SKM-1 (cell line): Measurements from ENCODE around the gene CDH5.
A peak's percentile ranks its signal among the peaks of the same experiment; 100 is the strongest.

ENCODE experiments used
- DNase-seq: peaks from one replicate; lab custom pipeline; 2025; ENCODE audit not compliant: unreplicated experiment; lab: John Stamatoyannopoulos, UW

The CDH5 gene

DNA sequence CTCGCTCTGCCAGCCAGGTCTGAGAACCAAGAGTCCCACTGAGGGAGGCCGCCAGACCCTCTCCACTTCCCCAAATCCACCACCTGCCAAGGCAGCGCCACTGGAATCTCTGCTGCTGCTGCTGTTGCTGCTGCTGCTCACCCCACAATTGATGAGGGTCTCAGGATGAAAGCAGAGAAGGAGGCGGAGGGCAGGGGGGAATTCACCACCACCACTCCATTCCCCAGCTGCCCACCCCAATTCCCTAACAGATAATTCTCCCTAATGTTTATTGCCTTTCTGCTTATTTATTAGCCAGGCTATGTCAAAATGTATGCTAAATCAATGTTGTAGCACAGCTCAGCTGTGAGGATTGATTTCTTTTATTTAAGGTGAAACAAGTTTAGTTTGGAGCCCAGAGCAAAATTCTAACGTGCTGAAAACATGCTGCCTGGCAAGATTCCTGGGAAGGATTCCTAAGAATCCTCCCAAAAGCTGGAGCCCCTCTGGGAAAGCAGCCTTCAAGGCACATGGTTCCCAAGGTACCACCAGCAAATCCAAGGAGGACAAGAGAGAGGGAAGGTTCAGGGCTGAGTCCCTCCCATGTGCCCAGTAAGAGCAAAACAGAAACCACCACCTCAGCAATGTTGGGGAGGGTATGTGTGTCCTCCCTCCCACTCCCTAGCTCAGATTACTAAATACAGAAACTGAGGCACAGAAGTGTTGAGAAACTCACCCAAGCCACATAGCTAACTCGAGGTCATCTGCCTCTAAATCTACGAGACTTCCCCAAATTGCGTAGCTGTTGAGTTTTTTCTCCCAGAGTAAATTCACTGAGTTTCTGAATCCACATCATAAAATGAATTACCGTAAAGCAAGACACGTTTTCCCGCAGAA lies 12.2 kb upstream of the CDH5 start:
- no peak for DNase-seq

DNA sequence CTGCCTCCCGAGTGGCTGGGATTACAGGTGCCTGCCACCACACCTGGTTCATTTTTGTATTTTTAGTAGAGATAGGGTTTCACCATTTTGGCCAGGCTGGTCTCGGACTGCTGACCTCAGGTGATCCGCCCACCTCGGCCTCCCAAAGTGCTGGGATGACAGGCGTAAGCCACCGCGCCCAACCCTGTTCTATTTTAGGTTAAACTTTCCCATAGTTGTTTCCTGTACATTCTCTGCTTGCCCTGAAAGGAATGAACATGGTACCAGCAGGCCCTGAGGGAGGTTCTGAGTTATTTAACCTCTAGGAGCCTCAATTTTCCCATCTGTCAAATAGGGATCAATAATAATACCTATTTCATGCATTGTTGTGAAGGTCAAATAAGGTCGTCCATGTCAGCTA lies 11.0 kb upstream of the CDH5 start:
- DNase-seq = no peak

DNA sequence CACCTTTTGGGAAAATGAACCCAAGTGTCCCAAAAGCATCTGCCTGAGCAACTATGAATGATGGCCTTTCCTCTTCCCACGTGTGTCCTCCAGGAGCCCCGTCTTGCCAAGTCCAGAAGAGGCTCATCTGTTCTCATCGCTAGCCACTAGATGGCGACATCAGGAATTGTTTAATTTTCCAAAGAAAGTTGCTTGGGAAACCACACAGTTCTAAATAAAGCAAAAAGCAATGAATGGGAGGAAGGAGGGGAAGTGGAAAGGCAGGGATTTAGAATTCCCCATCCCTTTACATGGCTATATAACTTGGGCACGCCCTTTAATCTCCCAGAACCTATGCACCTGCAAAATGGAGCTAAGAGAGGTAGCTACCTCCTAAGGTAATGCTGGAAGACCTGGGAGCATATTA lies 9.0 kb upstream of the CDH5 start:
- peak; percentile 33 for DNase-seq

DNA sequence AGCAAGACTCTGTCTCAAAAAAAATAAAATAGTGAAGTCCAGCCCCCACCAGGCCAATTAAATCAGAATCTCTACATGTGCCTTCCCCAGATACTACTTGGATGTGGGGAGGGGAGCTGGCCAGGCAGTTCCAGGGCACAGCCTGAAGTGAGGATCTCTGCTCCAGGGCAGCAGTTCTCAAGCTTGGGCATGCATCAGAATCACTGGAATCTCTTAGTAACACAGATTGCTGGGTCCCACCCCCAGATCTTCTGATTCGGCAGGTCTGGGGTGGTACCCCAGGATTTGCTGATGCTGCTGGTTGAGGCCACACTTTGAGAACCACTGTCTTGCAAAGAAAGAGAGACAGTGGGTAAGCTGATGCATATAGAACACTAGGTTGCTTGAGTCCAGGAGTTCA lies 8.3 kb upstream of the CDH5 start:
- DNase-seq = no peak

DNA sequence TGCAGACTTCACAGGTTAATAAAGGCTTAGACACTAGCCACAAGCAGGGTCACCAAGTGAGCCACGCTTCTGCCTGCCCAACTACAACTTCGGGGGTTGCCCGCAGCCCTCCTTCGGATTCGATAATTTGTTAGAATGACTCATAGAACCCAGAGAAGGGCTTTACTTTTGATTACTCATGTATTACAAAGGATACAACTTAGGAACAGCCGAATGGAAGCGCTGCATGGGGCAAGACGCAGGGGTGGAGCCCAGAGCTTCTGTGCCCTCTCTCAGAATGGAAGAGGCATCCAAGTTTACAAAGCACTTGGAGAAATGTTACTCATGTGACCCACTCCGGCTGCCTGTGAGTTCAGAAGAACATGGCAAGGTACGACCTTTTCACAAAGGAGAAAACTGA lies 7.5 kb upstream of the CDH5 start:
- no peak for DNase-seq

DNA sequence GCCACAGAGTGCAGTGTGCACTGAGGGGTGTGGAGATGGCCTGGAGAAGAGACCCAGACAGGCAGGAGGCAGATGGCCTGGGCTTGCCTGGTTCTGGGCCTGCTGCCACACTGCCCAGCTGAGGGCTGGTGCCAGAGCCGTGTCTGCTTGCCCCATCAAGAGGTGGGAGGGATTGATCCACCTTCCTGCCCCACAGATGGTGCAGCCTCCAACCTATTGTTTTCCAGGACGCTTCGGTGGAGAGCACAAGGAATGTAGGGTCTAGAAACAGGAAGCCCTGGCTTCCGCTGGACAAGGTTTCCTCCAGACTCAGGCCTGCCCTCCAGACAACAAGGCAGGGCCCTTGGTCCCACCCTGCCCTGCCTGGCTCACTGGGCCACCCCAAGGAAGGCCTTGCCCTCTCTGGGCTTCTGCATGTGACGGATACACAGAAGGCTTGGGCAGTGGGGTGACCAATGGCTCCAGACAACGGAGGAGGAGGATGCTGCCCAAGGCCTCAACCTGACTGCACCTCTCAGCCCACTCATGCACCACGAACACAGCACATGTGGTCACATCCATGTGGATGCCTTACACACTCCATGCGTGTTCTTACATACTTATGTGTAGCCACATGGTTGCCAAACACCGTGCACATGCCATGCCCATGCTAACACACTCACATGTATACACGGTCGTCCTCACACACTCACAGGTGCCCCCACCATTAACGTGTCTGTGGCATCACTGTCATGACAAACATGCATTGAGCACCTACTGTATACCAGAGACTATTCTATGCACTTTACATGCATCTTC lies 6.5 kb upstream of the CDH5 start:
- DNase-seq = no peak

DNA sequence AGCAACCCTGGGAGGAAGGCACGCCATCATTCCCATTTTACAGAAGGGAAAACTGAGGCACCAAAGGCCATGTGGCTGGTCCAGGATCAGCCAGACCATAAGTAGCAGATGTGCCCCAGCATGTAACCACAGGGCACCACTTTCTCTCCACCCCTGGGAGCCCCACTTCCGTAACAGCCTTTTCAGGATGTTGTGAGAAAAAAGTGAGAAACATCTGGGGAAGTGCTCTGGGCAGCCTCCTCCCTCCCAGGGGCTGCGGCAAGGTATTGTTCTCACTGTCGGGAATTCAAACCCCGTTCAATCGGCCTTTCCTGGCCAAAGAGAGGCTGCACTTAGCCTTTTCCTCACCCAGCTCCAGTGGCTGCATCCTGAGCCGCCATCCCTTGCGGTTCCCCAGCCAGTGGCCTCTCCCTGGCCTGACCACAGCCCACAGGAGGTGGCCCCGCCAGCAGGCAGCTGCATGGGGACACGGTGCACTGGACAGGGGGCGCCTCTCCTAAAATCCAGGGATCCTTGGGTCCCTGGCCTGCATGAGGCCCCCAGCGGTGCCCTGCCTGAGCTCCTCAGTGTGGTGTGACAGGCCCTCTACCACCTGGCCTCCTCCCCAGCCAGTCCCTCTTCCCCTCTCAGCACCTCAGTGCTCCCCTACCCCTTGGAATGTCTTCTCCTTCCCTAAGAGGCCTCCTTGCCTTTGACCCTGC lies 5.7 kb upstream of the CDH5 start:
- peak; percentile 44 for DNase-seq

DNA sequence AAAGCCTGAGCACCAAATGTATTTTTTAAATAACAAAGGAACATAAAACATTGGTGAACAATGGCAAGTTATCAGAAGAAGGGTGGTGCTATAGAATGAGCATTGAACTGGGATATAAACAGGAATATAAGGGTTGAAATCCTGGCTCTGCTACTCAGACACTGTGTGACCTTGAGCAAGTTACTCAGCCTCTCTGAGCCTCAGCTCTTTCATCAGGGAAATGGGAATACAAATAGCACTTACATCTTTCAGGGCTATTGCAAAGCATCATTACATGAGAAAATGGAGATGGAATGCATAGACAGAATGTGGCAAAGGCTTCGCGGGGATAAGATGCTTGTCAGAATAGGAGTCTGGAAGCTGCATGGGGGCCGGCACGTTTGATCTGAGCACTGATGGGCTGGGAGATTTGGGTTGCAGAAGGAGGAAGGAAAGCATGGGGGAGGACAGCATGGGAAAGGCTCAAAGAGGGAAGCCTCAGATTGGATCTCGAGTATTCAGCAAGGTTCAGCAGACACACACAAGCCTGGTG lies 4.8 kb upstream of the CDH5 start:
- no peak for DNase-seq

DNA sequence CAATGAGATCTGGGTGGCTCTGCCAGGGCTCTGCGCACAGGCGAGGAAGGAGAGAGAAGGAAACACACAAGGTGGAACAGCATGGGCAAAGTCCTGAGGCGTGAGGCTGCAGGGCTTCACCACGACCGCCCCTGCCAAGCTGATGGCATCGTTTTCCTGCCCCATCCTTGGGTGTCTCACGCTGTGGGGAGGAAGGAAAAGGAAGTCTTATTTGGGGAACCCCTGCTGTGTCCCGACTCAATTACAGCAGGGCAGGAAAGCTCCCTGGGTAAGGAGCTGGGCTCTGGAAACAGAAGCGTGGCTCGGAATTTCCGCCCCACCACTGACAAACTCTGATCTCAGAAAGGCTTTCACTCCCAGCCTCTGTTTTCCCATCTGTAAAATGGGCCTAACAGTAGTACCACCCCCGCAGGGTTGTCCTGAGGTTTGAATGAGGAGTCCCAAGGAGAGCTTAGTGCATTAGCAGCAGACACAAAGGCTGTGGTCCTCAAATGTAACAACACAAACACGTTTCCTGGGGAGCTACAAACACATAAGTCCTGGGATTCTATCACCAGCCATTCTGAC lies 3.2 kb upstream of the CDH5 start:
- DNase-seq = no peak

DNA sequence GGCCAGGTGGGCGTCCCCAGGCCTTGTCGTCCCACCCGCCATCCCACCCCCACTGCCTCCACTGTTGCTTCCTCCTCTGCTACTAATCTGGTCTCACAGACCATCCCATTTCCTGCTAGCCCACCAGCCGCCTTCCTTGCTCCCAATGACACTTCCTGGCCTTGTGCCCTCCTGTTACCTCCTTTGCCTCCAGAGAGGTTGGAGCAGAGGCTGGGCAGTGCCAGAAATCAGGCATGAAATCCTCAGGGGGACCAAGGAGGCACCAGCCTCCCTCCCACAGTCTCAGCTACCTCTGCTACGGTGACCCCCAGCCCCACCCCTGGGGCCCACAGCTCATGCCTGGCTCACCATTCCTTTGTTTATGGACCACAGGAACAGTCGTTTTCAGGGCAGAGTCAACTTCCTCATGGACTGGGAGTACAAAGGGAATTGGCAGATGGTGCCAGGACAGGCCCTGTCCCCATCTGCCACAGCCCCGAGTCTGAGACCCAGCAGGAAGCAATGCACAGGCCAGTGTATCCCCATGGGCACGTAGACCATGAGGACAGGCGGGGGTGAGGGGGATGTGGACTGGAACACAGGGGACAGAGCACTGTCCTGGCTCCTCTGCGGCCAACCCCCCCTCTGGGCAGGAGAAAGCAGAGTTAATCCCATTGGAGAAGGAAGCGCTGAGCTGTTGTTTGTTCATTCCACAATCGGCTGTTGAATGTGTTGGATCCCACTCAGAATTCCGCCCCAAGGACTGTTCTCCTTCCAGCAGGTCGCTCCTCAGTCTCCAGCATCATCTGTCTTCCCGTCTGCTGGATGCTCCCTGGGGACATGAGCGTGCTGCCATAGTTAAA lies 2.2 kb upstream of the CDH5 start:
- DNase-seq = no peak

DNA sequence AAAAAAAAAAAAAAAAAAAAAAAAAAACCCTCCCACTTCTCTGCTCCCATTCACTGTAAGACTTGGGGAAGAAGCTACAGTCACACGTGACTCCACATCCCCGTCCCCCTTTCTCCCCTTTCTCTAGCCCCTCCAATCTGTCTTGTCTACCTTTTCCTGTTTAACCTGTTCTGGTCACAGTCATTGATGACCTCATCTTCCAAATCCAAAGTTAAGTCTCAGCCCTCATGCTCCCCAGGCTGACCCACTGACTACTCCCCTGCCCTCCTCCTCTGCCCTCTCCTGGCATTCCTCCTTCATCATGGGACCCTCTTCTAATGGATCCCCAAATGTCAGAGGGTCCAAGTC lies 1.6 kb upstream of the CDH5 start:
- DNase-seq = no peak

DNA sequence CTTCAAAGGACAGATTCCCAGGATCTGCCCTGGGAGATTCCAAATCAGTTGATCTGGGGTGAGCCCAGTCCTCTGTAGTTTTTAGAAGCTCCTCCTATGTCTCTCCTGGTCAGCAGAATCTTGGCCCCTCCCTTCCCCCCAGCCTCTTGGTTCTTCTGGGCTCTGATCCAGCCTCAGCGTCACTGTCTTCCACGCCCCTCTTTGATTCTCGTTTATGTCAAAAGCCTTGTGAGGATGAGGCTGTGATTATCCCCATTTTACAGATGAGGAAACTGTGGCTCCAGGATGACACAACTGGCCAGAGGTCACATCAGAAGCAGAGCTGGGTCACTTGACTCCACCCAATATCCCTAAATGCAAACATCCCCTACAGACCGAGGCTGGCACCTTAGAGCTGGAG lies 840 bp upstream of the CDH5 start:
- no peak for DNase-seq

DNA sequence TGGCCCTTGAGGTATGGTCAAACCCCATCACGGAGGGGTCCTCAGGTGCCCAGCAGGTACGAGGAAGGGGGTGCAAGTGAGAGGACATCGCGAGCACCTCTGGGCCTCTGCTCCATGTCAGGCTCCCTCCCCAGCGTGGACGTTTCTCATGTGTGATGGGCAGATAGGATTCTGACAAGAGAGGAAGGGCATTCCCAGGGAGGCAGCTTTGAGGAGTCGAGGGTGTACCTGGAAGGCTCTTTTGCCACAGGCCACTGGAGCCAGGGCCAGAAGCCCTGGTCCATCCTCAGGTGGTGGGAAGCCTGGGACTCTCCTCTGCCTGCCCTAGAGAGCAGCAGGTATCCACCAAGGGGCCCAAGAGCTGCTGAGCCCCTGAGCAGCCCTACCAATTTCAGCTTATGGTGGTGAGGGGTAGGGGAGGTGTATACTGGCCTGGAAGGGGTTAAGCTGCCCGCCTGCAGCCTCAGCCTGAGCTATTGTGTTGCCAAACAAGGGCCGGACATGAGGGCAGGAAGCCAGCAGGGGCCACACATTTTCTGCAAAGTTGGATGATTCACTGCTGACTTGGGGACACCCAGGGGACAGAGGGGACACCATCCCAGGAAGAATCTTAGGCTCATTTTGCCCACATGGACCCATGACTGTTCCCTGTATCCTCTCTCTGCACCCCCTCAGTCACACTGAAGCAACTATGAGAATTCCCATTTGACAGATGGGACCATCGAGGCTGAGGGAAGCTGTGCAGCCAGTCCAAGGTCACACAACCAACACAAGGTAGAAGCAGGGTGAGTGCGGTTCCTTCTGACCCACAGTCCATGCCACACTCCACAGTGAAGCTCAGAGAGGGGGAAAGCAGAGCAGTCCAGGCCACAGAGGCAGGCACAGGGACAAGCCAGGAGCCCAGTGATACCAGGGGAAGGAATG lies 1.7 kb downstream of the CDH5 start:
- no peak for DNase-seq

DNA sequence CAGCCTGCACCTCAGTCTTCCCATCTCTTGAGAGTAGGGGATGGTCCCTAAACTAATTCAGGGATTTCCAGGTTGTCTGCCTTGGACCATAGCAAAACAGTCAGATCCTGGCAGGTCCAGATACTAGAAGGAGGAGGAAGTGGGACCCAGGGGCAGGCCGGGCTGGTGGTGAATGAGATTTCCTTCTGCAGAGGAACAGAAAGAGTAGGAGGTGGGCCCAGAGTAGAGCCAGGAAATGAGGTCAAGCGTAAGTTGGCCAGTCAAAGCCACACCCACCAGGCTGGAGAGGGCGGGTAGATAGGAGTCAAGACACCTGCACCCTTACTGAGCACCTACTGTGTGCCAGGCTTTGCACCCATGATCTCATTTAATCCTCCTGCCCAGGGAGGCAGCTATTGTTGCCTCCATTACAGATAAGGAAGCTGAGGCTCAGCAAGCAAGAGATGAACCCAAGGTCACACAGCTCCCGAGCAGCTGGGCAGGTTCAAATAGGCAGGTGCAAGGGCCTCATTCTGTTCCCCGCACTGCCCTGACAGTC lies 2.6 kb downstream of the CDH5 start:
- DNase-seq = peak; percentile 77

DNA sequence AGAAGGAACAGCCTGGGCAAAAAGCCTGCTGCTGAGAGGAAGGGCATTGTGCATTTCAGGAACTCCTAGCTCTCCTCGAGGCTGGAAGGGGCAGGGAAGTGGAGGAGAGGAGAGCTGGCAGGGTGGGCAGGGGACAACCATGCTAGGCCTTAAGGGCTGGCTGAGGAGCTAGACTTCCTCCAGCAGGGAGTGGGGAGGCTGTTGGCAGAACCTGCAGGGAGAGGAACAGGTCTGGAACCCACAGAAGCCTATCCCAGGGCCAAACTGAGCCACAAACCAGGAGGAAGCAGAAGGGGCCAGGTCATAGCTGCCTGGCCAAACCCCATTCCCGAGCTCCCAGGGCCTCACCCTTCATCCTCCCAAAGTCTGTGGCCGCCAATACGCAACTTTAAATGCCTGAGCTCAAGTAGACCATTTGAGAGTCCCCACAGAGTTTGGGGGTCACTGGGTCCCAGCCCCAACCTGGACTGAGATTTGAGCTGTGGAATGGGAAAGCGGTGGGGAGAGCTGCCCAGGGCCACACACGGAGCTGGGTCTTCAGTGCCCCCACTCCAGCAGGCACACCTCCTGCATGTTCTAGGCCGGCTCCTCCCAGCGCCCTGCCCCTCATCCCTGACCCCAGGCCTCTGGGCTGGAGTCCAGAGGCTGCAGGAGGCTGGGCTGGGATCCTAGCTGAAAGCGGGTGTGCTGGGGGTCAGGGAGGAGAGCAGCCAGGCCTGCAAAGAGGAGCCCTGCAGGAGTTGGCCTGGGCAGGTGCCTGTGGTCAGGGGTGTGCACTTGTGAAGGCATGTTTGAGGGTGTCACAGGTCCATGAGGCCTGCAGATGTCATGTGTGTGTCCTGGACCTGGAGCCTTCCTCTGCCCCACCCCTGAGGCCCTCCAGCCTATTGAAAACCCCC lies 4.5 kb downstream of the CDH5 start:
- DNase-seq = no peak

DNA sequence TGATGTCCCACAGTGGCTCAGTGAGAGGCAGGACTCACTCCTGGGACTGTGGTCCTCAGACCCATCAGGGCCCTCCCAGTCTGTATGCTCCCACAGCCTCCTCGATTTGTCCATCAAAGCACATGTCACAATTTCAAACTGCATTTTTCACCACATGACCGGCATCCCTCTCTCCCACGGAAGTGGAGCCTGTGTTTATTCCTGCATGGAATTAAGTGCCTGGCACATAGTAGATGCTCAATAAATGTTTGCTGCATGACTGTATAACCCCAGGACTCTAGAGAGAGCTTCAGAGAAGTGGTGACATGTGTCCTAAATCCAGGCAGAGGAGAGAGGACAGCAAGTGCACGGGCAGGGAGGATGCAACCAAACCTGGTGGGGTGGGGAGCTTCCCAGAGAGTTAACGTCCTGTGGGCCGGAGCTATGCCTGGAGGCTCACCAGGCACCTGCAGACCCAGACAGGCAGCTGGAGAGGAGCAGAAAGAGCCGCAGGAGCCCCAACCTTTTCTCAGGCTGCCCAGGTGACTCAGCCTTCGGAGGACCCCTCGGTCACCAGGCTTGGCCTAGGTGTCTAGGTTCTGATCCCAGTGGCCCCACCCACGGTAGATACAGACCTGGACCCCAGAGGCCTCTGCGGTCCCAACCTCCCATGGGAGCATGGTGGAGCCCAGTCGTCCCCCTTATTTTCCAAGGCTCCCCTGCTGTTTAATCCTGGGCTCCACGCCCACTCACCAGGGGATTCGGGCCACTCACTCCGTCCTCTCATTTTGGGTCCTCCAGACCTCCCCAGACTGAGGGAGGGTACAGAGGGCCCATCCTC lies 5.8 kb downstream of the CDH5 start:
- no peak for DNase-seq

DNA sequence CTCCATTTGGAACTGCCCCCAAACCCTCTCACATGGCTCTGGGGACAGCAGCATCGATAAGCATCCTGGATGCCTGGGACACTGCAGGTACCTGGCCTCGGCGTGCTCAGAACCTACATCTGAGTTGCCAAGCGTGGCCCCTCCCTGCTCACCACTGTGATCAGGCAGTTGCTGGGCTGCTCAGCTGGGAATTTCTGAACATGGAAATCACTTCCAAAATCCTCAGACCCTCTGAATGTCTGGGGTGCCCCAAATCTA lies 6.3 kb downstream of the CDH5 start:
- DNase-seq = no peak
